SU-DHL-6 (cell line): ENCODE data around the gene RHBG.

Experiments used
- H2AFZ ChIP-seq: fragments of 200-600 bp; sonication (generic); 2 replicates; pipeline ENCODE4 v1.6.1; 2014; ENCODE audit warnings: low read depth, mild to moderate bottlenecking, moderate library complexity, mixed read lengths, antibody characterized with exemption, low read length; ENCODE audit not compliant: severe bottlenecking
- H3F3A ChIP-seq: fragments of 200-600 bp; shearing (Covaris generic); 2 replicates; pipeline ENCODE4 v1.6.0; 2016; ENCODE audit warnings: antibody characterized with exemption, mild to moderate bottlenecking; ENCODE audit not compliant: insufficient read depth
- H3K27ac ChIP-seq: fragments of 200-600 bp; sonication (generic); 2 replicates; pipeline ENCODE4 v1.5.1; 2016; ENCODE audit warnings: low read depth, mild to moderate bottlenecking, low read length, moderate library complexity, mixed read lengths
- H3K27me3 ChIP-seq: fragments of 200-600 bp; sonication (generic), shearing (Covaris generic); 2 replicates; pipeline ENCODE4 v1.6.0; 2014; ENCODE audit warnings: mild to moderate bottlenecking, low read length
- H3K36me3 ChIP-seq: fragments of 200-600 bp; sonication (generic); 2 replicates; pipeline ENCODE4 v1.6.1; 2014; ENCODE audit warnings: mild to moderate bottlenecking, low read length, mixed read lengths
- H3K4me2 ChIP-seq: fragments of 300-600, 200-600 bp; shearing (Covaris generic), sonication (generic); 2 replicates; pipeline ENCODE4 v1.6.0; 2014; ENCODE audit warnings: low read length, low read depth, mild to moderate bottlenecking; ENCODE audit not compliant: poor library complexity, severe bottlenecking
- H3K4me3 ChIP-seq: fragments of 200-600 bp; sonication (generic); 2 replicates; pipeline ENCODE4 v1.5.1; 2014; ENCODE audit warnings: antibody characterized with exemption, low read length, mild to moderate bottlenecking, mixed read lengths; ENCODE audit not compliant: insufficient read depth, poor library complexity, severe bottlenecking
- H3K79me2 ChIP-seq: fragments of 200-600 bp; sonication (generic); 2 replicates; pipeline ENCODE4 v1.6.1; 2014; ENCODE audit warnings: mild to moderate bottlenecking, low read length, moderate library complexity; ENCODE audit not compliant: insufficient read depth
- H3K9ac ChIP-seq: fragments of 200-600 bp; sonication (generic); 2 replicates; pipeline ENCODE4 v1.7.0; 2014; ENCODE audit warnings: mild to moderate bottlenecking, low read length
- H3K9me2 ChIP-seq: fragments of 200-600 bp; sonication (generic); replicated peaks from 2 replicates; pipeline ENCODE4 v1.6.1; 2014; ENCODE audit warnings: low read length; ENCODE audit not compliant: insufficient read depth
- H3K9me3 ChIP-seq: fragments of 200-600 bp; sonication (generic); 2 replicates; pipeline ENCODE4 v1.6.1; 2014; ENCODE audit warnings: low read length, mixed read lengths; ENCODE audit not compliant: insufficient read depth
- H4K20me1 ChIP-seq: fragments of 200-600 bp; sonication (generic); 2 replicates; pipeline ENCODE4 v1.6.1; 2014; ENCODE audit warnings: low read depth, mild to moderate bottlenecking, antibody characterized with exemption, low read length, moderate library complexity, mixed read lengths
- CTCF ChIP-seq: fragments of 200-600 bp; sonication (generic); IDR thresholded peaks from one replicate; pipeline ENCODE4 v1.5.1; 2017; ENCODE audit warnings: antibody characterized with exemption, mild to moderate bottlenecking, low read length, moderate library complexity; ENCODE audit not compliant: insufficient read depth, poor library complexity, severe bottlenecking
- EZH2phosphoT487 ChIP-seq: fragments of 200-600 bp; sonication (generic), shearing (Covaris generic); conservative IDR thresholded peaks from 2 replicates; pipeline ENCODE4 v1.6.1; 2018; ENCODE audit warnings: mild to moderate bottlenecking, antibody characterized with exemption, low read length, moderate library complexity, mixed read lengths

Gene RHBG

GRCh38 chr1:156431366-156431765, 62.4 kb downstream of the RHBG start:
- Histone ChIP-seq H3K36me3 (no peaks in the 10 kb centered on the region), H3K27ac (no peak overlapping the region), H3K27me3 (no peaks in the 10 kb centered on the region), H3K4me2 (no peak overlapping the region), H3K9ac (no peak overlapping the region), H3K9me2 (no peaks in the 10 kb centered on the region), H3F3A (no peaks in the 10 kb centered on the region), H4K20me1 (no peaks in the 10 kb centered on the region), H3K9me3 (no peaks in the 10 kb centered on the region), H2AFZ (no peak overlapping the region), H3K4me3 (no peak overlapping the region), H3K79me2 (no peaks in the 10 kb centered on the region)
- TF ChIP-seq CTCF, result no peak
- no peak for TF ChIP-seq EZH2phosphoT487

GRCh38 chr1:156431769-156432668, 63.0 kb downstream of the RHBG start:
- Histone ChIP-seq H3K4me2 (no peak overlapping the region), H3K36me3 (no peaks in the 10 kb centered on the region), H4K20me1 (no peaks in the 10 kb centered on the region), H2AFZ (no peak overlapping the region), H3K9me3 (no peaks in the 10 kb centered on the region), H3F3A (no peaks in the 10 kb centered on the region), H3K27me3 (no peaks in the 10 kb centered on the region), H3K9me2 (no peaks in the 10 kb centered on the region), H3K4me3 (no peak overlapping the region), H3K79me2 (no peaks in the 10 kb centered on the region), H3K27ac (no peak overlapping the region), H3K9ac (no peak overlapping the region)
- TF ChIP-seq CTCF (no peak), EZH2phosphoT487 (no peak)

GRCh38 chr1:156432669-156433018, 63.6 kb downstream of the RHBG start:
- no peak overlapping the region for H3K4me2 ChIP-seq

More at GRCh38 chr1:156432669-156433018, 63.6 kb downstream of the RHBG start:
- no peak overlapping the region for H3K4me3 ChIP-seq
- H3K79me2 ChIP-seq, result no peaks in the 10 kb centered on the region
- no peaks in the 10 kb centered on the region for H3K27me3 ChIP-seq
- H4K20me1 ChIP-seq, result no peaks in the 10 kb centered on the region
- no peaks in the 10 kb centered on the region for H3F3A ChIP-seq
- H3K9ac ChIP-seq, result no peak overlapping the region
- H3K27ac ChIP-seq, result no peak overlapping the region
- no peaks in the 10 kb centered on the region for H3K9me2 ChIP-seq
- no peaks in the 10 kb centered on the region for H3K9me3 ChIP-seq
- no peak for TF ChIP-seq EZH2phosphoT487
- TF ChIP-seq CTCF, result no peak
- no peak overlapping the region for H2AFZ ChIP-seq
- H3K36me3 ChIP-seq, result no peaks in the 10 kb centered on the region
